Measurements from ENCODE around the gene AP1M2.

Gene AP1M2

DNA sequence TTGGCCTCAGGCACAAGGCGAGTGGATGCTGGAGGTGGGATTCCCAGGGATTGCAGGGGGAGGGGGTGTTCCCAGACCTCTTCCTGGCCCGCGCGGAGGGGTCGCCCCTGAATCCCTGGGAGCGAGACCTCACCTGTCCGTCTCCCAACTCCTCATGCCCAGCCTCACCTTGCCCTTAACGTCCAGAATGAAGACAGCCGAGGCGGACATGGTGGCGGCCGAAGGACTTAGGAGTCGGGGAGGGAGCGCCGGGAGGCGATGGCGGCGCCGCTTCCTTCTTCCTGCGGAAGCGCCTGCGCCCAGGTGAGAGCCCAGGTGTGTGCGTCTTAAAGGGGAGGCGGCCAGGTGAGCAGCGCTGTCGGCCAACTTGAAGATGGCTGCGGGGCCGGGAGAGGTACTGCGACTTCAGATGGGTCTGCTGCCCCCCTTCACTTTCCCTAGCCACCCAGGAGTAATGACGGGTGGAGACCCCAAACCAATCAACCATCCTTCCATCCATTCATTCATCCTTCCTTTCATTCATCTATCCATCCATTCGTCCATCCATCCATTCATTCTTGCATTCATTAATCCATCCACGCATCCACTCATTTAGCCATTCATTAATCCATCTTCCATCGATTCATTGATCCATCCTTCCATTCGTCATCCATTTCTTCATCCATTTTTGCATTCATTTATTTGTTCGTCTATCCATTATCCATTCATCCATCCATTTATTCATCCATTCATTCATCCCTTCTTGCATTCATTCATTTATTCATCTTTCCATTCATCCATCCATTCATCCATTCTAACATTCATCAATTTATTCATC lies at the start of gene AP1M2:
Gene AP1M2, minus strand, starts transcription at position 291 of the 817 bp plus-strand sequence. Its CDS starts 81 bp downstream, at position 210.
- DNase-seq (ENCODE audit: low read depth) = no peak

DNA sequence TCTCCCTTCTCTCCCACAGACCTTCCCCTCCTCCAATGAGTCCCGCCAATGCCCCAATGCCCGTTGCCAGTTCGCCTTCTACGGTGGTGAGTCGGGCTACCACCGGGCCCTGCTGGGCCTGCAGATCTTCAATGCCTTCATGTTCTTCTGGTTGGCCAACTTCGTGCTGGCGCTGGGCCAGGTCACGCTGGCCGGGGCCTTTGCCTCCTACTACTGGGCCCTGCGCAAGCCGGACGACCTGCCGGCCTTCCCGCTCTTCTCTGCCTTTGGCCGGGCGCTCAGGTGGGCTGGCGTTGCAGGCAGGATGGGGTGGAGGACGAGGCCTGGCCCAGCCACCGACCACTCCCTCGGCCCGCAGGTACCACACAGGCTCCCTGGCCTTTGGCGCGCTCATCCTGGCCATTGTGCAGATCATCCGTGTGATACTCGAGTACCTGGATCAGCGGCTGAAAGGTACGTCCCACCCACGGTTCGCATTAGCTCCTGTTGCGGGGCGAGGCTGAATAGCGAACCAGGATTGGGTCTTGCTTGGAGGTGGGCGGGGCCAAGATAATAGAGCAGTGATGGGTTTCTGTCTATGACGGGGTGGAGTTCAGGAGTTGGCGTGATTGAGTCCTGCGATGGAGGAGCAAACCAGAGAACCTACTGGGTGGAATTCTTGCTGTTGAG lies 49.3 kb upstream of the AP1M2 start:
- no peak for DNase-seq (ENCODE audit: low read depth)

DNA sequence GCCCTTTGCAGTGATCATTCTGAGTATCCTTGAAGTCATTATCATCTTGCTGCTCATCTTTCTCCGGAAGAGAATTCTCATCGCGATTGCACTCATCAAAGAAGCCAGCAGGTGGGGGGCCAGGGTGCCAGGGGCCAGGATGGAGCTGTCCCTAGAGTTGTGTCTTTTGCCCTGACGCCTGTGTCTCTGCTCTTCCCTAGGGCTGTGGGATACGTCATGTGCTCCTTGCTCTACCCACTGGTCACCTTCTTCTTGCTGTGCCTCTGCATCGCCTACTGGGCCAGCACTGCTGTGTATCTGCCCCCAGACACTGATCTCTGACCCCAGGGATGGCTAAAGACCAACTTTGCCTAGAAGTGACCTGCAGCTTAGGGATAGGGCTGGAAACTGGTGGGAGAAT lies 47.9 kb upstream of the AP1M2 start:
- no peak for DNase-seq (ENCODE audit: low read depth)

DNA sequence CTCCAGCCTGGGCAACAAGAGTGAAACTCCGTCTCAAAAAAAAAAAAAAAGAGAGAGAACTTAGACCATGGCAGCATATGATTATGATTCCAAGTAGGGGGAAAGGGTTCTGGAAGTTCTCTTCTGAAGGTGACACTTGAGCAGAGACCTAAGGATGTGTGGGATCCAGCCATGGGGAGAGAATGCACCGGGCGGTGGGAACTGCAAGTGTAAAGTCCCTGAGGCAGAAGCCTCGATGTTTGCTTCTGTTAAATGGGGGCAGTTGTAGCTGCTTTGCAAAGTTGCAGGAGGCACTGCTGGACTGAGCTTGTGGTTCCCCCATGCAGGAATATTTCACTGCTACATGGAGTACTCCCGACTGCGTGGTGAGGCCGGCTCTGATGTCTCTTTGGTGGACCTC lies 47.3 kb upstream of the AP1M2 start:
- DNase-seq (ENCODE audit: low read depth) = no peak

DNA sequence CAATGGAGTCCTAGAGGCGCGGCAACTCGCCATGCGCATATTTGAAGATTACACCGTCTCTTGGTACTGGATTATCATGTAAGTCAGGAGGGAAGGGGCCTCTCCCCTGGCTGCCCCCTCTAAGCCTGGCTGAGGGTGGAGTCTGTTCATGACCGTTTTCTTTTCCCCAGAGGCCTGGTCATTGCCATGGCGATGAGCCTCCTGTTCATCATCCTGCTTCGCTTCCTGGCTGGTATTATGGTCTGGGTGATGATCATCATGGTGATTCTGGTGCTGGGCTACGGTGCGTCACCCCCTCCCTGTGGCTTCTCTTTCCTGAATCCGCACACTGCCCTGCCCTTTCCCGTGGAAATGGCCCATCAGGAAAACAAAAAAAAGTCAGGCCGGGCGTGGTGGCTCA lies 44.8 kb upstream of the AP1M2 start:
- no peak for DNase-seq (ENCODE audit: low read depth)

DNA sequence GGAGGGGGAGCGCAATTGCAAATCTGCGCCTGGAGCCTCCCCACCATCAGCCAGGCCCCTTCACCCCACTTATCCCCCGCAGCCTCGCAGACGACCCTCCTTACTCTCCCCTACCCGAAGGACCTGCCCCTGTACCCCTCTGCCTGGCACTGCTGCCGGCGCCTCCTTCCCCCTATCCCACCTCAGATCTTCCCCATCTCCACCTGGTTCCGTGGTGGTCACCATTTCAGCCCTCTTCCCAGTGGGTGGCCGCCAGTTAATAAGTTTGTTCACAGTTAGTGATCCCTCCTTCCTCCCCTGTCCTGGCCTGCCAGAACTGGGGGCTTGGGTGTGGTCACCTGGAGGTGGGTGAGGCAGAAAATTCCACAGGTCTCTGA lies 38.6 kb upstream of the AP1M2 start:
- DNase-seq (ENCODE audit: low read depth) = no peak

DNA sequence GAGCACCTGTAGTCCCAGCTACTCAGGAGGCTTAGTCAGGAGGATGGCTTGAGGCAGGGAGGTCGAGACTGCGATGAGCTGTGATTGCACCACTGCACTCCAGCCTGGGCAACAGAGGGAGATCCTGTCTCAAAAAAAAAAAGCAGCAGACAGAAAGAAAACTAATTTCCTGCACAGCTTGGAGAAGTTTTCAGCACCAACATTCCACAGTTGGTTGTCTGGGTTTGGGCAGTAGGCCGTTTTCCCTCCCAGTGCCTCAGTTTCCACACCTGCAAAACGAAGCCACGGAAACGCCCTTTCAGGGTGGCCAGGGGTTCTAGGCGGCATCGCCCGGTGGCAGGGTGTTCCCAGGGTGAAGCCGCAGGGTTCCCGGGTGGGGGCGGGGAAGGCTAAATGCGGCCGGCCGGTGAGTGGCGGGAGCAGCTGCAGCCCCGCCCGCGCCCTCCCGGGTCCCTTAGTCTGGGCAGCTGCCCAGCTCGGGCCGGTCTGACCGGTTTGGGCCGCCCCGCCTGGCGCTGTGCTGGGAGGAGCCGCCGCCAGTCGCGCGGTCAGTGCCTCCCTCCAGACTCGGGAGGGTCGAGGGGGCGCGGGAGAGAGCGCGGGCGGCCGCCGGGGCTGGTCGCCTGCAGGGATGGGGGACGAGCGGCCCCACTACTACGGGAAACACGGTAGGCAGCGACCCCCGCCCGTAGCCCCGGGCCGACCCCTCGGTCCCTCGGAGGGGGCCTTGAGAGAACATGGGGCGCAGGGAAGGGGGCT lies 38.1 kb upstream of the AP1M2 start, which contains the start of gene SLC44A2:
Gene SLC44A2, plus strand, starts transcription at position 551 of the 759 bp plus-strand sequence. Its CDS starts 81 bp downstream, at position 632.
- no peak for DNase-seq (ENCODE audit: low read depth)

DNA sequence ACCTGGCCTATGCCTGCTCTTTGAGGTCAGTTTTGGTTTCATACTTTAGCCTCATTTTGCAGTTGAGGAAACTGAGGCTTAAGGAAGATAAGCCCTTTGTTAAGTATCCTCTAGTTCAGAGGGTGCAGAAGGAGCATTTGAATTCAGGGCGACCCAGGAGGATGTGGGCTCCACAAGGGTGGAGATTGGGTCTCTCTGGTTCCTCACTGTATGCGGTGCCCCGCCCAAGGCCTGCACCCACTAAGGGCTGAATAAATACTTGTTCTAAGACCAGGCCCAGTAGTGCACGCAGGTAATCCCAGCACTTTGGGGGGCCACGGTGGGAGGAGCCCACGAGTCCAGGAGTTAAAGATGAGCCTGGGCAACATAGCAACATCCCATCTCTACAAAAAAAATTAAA lies 37.5 kb upstream of the AP1M2 start:
- DNase-seq (ENCODE audit: low read depth) = no peak

DNA sequence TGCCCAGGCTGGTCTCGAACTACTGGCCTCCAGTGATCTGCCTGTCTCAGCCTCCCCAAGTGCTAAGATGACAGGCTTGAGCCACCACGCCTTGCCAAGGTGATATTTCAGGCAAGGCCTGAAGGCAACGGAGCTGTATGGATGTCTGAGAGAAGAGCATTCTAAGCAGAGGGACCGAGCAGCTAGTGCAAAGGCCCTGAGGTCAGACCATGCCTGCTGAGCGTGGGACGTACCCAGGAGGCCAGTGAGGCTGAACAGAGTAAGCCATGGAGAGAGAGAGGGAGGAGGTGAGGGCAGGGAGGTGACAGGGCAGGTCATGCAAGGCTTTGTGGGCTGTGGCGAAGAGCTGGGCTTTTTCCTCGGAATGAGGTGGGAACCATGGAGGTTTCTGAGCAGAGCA lies 34.9 kb upstream of the AP1M2 start:
- DNase-seq (ENCODE audit: low read depth) = no peak

DNA sequence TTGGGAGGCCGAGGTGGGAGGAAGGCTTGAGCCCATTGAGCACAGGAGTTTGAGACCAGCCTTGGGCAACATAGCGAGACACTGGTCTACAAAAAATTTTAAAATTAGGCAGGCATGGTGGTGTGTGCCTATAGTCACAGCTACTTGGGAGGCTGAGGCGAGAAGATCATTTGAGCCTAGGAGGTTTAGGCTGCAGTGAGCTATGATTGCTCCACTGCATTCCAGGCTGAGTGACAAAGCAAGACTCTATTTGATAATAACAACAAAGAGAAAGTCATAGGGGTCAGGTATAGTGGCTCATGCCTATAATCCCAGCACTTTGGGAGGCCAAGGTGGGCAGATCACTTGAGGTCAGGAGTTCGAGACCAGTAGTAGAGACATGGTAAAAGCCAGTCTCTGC lies 33.7 kb upstream of the AP1M2 start:
- DNase-seq (ENCODE audit: low read depth) = no peak

DNA sequence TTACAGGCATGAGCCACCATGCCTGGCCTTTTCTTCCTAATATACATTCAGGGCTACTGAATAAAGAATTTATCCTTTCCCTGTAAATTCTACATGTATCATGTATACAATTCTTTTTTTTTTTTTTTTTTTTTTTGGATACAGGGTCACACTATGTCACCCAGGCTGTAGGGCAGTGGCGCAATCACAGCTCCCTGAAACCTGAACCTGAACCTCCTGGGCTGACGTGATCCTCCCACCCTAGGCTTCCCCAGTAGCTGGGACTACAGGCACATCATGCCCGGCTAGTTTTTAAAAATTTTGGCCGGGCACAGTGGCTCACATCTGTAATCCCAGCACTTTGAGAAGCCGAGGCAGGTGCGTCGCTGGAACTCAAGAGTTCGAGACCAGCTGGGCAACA lies 31.7 kb upstream of the AP1M2 start:
- no peak for DNase-seq (ENCODE audit: low read depth)

DNA sequence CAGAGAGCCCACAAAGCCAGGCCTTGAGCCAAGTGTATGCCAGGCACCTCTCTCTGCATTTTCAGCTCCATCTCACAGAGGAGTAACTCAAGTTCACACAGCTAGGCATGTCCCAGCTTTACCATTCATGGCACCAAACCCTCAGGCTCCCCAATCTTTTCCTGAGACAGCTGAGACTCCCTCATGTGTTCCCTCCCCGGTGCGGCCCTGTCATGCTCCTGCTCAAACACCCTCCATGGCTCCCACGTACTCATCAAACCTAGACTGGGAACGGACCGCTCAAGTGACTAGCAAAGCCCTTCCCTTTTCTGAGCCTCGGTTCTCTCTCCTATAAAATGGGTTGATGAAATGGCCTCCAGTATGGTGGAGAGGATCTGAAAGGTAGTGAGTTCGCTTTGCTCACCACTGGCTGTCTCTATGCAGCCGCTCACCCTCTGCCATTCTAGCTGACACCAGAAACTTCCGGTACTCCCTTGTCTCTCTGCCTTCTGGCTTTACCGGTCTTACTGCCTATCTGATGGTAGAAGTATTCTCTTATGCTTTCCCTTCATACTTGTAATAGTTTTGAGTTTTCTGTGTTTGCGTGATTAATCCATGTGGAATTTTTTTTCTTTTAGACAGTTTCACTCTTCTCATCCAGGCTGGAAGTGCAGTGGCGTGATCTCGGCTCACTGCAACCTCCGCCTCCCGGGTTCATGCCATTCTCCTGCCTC lies 30.5 kb upstream of the AP1M2 start:
- no peak for DNase-seq (ENCODE audit: low read depth)

DNA sequence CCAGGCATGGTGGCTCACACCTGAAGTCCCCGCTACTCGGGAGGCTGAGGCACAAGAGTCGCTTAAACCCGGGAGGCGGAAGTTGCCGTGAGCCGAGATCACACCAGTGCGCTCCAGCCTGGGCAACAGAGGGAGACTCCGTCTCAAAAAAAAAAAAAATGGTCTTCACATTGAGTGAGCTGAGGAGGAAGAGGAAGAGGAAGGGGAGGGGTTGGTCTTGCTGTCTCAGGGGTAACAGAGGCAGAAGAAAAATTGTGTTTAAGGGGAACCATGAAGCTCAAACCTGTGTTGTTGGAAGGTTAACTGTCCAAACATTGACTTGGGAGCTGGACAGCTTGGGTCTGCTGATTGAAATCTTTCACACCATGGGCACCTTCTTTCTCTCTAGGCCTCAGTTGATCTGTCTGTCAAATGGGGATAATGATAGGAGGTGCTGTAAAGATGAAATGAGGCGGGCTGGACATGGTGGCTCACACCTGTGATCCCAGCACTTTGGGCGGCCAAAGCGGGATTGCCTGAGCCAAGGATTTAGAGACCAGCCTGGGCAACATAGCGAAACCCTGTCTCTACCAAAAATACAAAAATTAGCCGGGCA lies 28.4 kb upstream of the AP1M2 start:
- no peak for DNase-seq (ENCODE audit: low read depth)

DNA sequence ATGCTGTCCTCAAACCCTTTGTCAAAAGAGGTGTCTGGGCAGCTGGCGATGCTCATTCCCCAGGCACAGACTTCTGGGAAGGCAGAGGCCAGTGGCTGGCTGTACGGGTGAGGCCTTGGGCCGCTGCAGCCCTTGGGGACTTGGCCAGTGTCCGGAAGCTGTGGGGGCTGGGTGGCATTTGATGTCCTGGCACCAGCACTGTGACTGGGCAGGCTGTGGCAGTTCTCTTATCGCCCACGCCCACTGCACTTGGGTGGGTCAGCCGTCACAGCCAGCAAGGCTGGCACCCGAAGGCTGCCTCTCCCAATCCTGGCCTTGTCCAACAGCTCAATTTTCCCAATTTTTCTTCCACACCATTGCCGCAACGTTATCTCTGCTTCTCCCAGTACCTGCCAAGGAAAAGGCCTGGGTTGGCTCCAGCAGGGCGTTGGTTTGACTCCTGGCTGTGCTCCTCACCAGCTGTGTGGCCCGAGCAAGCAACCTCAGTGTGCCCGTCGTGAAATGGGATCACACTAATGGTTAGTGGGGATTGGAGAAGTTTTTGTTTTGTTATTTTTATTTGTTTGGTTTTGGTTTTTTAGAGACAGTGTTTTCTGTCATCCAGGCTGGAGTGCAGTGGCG lies 25.5 kb upstream of the AP1M2 start:
- no peak for DNase-seq (ENCODE audit: low read depth)

DNA sequence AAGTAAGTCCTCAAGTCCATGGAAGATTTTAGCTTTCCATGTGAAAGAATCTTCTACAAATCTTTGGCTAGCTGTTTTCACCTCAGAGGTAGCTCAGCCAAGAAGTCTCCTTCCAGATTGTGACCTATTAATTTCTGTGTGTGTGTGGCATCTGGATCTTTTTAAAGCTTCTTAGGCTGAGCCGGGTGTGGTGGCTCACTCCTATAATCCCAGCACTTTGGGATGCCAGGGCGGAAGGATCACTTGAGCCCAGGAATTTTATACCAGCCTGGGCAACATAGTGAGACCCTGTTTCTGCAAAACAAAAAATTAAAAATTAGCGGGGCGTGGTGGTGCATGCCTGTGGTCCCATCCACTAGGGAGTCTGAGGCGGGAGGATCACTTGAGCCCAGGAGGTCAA lies 24.8 kb upstream of the AP1M2 start:
- no peak for DNase-seq (ENCODE audit: low read depth)

DNA sequence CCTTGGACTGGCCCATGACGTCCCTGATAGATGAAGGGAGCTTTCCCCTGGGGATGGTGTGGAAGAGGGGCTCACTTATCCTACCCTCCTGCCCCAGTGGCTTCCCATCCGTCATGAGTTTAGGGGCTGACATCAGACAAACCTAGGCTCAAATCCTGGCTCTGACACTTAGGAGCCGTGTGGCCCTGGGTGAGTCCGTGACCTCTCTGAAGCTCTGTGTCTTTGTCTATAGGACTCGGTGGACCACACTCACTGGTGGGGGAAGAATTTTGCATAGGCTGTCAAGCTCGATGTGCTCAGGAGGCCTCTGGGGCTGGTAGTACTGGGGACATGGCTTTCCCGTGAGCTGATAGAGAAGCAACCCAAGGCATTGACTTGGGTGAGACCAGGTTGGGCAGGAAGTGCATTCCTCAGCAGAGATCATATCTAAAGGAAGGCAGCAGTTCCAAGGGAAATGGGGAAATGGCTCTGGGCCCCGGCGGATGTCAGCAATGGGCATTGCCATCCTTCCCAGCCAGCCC lies 17.4 kb upstream of the AP1M2 start:
- DNase-seq (ENCODE audit: low read depth) = no peak

DNA sequence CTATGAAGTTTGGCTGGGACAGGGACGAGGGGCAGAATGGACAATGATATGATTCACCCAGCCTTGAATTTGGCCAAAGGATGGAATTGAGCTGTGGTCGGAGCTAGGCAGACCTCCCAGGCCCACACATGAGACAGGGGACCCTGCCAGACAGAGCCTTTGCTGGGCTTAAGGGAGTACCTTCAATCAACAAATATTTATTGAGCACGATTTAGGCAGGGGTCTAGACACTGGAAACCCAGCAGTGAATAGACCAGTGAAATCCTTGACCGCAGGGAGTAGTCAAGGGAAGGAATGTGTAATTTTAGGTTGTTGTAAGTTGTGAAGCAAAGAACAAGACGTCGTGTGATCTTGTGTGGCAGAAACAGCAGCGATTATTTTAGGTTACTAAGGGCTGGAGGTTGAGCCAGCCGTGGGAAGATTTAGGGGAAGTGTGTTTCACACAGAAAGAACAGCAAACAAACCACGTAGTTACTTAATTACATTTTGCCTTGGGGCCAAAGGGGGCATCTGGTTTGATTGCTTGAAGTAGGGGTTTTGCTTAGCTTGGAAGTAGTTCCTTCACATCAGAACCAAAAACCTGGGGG lies 16.9 kb upstream of the AP1M2 start:
- peak; percentile 19 for DNase-seq (ENCODE audit: low read depth)

DNA sequence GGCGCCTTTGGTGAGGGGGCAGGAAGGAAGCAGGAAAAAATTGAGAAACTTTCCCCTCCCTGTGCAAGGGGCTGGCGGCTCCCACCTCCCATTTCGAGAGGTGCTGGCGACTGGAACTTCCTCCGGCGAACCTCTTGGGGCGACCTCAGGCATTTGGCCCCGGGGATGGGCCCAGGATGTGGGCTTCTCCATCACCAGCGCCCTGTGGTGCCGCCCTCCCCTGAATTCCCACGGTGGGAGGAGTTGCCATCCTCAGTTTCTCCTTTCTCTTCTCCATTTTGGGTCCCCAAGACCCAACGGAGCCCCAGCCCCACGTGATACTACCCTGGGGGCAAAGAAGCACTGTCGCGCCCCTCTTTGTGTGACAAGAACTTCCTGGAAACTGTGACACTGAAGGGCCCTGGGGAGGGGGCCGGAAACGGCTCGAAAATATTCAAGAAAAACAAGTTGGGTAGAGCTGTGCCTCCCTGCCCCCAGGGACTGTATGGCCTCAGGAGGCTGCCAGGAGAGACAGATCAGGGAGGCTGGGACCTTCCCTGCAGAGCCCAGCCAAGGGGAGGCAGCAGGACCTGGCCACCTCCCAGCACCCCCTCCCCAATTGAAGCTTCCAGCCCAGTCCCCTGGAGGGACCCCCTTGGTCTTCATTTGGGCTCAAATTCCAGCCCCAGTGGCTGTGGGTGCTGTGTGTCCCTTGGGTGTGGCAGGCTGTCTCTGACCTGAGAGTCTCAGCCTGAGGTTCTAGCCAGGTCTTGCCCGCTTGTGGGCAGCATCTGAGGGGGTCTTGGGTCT lies 16.2 kb upstream of the AP1M2 start:
- DNase-seq (ENCODE audit: low read depth) = peak; percentile 62

DNA sequence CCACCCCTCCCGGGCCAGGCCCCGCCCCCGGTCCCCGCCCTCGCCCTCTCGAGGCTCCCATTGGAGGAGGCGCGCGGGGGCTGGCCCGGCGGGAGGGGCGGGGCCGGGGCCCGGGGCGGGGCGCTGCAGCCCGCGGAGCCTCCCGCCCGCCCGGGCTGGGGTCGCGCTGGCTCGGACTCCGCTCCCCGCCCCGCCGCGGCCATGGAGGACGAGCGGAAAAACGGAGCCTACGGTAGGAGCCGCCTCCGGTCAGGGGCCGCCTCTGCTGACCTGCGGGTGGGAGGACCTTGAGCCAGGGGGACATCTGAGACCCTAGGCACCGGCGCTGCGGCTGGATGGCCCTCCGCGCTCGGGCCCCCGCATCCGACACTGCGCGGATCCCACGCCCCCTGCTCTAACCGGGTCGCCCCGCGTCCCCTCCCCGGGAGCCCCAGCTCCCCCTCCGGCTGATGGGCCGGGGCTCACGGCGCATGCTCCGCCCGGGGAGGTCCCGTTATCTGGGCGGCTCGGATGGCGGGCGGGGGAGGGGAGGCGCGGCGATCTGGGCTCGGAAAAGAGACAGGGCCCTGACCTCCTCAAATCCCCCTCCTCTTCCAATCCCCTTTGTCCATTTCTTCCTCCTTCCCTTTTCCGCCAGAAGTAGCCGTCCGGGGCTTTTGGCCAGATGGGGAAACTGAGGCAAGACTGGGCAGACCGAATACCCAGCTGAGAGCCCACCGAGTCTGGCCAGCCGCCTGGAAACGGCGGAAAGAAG lies 15.4 kb upstream of the AP1M2 start:
- peak; percentile 82 for DNase-seq (ENCODE audit: low read depth)
